ENCODE results near the gene SLC26A6.

DNA sequence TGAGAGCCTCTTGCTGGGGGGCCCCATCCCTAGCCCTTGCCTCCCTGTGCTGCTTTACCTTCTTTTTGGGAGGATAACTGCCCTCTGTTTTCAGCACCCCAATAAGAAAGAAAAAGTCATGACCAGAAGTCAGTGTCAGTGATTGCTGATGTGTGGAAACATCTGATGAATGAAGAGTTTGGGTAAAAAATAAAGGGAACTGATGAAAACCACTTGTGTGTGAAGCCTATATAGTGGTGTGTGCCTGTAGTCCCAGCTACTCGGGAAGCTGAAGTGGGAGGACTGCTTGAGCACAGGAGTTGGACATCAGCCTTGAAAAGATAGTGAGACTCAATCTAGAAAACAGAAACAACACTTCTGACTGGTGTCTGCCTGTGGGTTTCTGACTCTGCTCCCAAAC is 37.3 kb upstream of the SLC26A6 start:
- TF ChIP-seq, protein P1, sequence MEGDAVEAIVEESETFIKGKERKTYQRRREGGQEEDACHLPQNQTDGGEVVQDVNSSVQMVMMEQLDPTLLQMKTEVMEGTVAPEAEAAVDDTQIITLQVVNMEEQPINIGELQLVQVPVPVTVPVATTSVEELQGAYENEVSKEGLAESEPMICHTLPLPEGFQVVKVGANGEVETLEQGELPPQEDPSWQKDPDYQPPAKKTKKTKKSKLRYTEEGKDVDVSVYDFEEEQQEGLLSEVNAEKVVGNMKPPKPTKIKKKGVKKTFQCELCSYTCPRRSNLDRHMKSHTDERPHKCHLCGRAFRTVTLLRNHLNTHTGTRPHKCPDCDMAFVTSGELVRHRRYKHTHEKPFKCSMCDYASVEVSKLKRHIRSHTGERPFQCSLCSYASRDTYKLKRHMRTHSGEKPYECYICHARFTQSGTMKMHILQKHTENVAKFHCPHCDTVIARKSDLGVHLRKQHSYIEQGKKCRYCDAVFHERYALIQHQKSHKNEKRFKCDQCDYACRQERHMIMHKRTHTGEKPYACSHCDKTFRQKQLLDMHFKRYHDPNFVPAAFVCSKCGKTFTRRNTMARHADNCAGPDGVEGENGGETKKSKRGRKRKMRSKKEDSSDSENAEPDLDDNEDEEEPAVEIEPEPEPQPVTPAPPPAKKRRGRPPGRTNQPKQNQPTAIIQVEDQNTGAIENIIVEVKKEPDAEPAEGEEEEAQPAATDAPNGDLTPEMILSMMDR (IDR thresholded peaks at IDR 0.05 in 2 of 3, conservative IDR thresholded peaks at IDR 0.05 in 1 of 3; ENCODE audit: borderline replicate concordance in 1 of 3, insufficient read depth in 1 of 3, low read depth in 2 of 3, low read length in 2 of 3): no peak
- TF ChIP-seq POLR2A (IDR thresholded peaks at IDR 0.05; ENCODE audit: borderline replicate concordance, extremely low read depth, insufficient read depth, insufficient read length) (no peak), TCF7L2 (IDR thresholded peaks at IDR 0.05; ENCODE audit: borderline replicate concordance, extremely low read depth, insufficient read depth, insufficient read length) (no peak), ZFX (IDR thresholded peaks at IDR 0.05) (no peak), JUND (IDR thresholded peaks at IDR 0.05) (no peak), CEBPB (IDR thresholded peaks at IDR 0.05; ENCODE audit: low read depth) (no peak), POLR2AphosphoS5 (IDR thresholded peaks at IDR 0.05; ENCODE audit: low read depth, low read length) (no peak), ELF1 (IDR thresholded peaks at IDR 0.05; ENCODE audit: borderline replicate concordance, low read depth) (no peak)
- TF ChIP-seq, protein P2, sequence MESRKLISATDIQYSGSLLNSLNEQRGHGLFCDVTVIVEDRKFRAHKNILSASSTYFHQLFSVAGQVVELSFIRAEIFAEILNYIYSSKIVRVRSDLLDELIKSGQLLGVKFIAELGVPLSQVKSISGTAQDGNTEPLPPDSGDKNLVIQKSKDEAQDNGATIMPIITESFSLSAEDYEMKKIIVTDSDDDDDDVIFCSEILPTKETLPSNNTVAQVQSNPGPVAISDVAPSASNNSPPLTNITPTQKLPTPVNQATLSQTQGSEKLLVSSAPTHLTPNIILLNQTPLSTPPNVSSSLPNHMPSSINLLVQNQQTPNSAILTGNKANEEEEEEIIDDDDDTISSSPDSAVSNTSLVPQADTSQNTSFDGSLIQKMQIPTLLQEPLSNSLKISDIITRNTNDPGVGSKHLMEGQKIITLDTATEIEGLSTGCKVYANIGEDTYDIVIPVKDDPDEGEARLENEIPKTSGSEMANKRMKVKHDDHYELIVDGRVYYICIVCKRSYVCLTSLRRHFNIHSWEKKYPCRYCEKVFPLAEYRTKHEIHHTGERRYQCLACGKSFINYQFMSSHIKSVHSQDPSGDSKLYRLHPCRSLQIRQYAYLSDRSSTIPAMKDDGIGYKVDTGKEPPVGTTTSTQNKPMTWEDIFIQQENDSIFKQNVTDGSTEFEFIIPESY (IDR thresholded peaks at IDR 0.05; ENCODE audit: extremely low read depth, insufficient replicate concordance, low read length): no peak
- TF ChIP-seq, protein P3, sequence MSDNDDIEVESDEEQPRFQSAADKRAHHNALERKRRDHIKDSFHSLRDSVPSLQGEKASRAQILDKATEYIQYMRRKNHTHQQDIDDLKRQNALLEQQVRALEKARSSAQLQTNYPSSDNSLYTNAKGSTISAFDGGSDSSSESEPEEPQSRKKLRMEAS (IDR thresholded peaks at IDR 0.05): no peak
- TF ChIP-seq, protein P4, sequence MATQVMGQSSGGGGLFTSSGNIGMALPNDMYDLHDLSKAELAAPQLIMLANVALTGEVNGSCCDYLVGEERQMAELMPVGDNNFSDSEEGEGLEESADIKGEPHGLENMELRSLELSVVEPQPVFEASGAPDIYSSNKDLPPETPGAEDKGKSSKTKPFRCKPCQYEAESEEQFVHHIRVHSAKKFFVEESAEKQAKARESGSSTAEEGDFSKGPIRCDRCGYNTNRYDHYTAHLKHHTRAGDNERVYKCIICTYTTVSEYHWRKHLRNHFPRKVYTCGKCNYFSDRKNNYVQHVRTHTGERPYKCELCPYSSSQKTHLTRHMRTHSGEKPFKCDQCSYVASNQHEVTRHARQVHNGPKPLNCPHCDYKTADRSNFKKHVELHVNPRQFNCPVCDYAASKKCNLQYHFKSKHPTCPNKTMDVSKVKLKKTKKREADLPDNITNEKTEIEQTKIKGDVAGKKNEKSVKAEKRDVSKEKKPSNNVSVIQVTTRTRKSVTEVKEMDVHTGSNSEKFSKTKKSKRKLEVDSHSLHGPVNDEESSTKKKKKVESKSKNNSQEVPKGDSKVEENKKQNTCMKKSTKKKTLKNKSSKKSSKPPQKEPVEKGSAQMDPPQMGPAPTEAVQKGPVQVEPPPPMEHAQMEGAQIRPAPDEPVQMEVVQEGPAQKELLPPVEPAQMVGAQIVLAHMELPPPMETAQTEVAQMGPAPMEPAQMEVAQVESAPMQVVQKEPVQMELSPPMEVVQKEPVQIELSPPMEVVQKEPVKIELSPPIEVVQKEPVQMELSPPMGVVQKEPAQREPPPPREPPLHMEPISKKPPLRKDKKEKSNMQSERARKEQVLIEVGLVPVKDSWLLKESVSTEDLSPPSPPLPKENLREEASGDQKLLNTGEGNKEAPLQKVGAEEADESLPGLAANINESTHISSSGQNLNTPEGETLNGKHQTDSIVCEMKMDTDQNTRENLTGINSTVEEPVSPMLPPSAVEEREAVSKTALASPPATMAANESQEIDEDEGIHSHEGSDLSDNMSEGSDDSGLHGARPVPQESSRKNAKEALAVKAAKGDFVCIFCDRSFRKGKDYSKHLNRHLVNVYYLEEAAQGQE (IDR thresholded peaks at IDR 0.05; ENCODE audit: low read depth): no peak
